Measurements from ENCODE around the gene HPS3. TPM values are rescaled to one million over a fixed set of nuclear protein-coding genes. Genes with fewer than 3 reads are reported as not detected.

Gene HPS3
- total RNA-seq, 4 donors from 2014 or later, result 23.0 to 27.9 (median 24.4) TPM

- no peak overlapping the region for H3K4me3 ChIP-seq (replicated peaks in 1 of 3)
- no peak for DNase-seq
- no peak for TF ChIP-seq POLR2A (IDR thresholded peaks at IDR 0.05)
- no peak for TF ChIP-seq CTCF (IDR thresholded peaks at IDR 0.05)
- peak overlapping the region in 2 of 3 donors; percentile 24 to 32 for H3K27ac ChIP-seq
- H3K4me1 ChIP-seq, result peaks cover 31 to 36% of the 10 kb centered on the region in 2 donors
- no peaks in the 10 kb centered on the region for H3K36me3 ChIP-seq
- 16 to 30% methylated on average over 3 of the region's 3 CpGs for WGBS, 2 donors
- intact Hi-C loops (cut with DNase I), result no loop called here
- H3K9me3 ChIP-seq, result no peaks in the 10 kb centered on the region
- no peaks in the 10 kb centered on the region for H3K27me3 ChIP-seq
Measured at GRCh38 chr3:149134575-149134974, 5.1 kb downstream of the HPS3 start.

GRCh38 chr3:149142682-149143081 is 13.2 kb downstream of the HPS3 start:
- WGBS, 2 donors, result 74 to 76% methylated on average over 4 of the region's 4 CpGs
- H3K36me3 ChIP-seq, result peaks cover 0 to 7% of the 10 kb centered on the region in 2 donors
- H3K27me3 ChIP-seq, result no peaks in the 10 kb centered on the region
- no peak overlapping the region for H3K4me3 ChIP-seq (replicated peaks in 1 of 3)
- H3K9me3 ChIP-seq, result no peaks in the 10 kb centered on the region
- H3K27ac ChIP-seq, result no peak overlapping the region
- intact Hi-C loops (cut with DNase I), result no loop called here
- no peak for DNase-seq
- TF ChIP-seq POLR2A (IDR thresholded peaks at IDR 0.05), result no peak
- TF ChIP-seq CTCF (IDR thresholded peaks at IDR 0.05), result no peak
- H3K4me1 ChIP-seq, result peaks cover 0 to 3% of the 10 kb centered on the region in 2 donors

- Histone ChIP-seq H3K4me1 (peaks cover 0 to 3% of the 10 kb centered on the region in 2 donors), H3K9me3 (no peaks in the 10 kb centered on the region), H3K4me3 (replicated peaks in 1 of 3) (no peak overlapping the region), H3K27me3 (no peaks in the 10 kb centered on the region), H3K27ac (no peak overlapping the region), H3K36me3 (peaks cover under 1 to 7% of the 10 kb centered on the region in 2 donors)
- intact Hi-C loops (cut with DNase I), result no loop called here
- no peak for TF ChIP-seq POLR2A (IDR thresholded peaks at IDR 0.05)
- no peak for TF ChIP-seq CTCF (IDR thresholded peaks at IDR 0.05)
- DNase-seq, result no peak
- WGBS, 2 donors, result 82 to 97% methylated on average over 2 of the region's 2 CpGs
Measured at GRCh38 chr3:149145356-149145755, 15.9 kb downstream of the HPS3 start.

- Histone ChIP-seq H3K9me3 (no peaks in the 10 kb centered on the region), H3K4me1 (peaks cover 0 to 3% of the 10 kb centered on the region in 2 donors), H3K4me3 (replicated peaks in 1 of 3) (no peak overlapping the region), H3K27me3 (no peaks in the 10 kb centered on the region), H3K36me3 (peaks cover 4 to 7% of the 10 kb centered on the region in 2 donors), H3K27ac (no peak overlapping the region)
- 89 to 95% methylated on average over 1 of the region's 1 CpG for WGBS, 2 donors
- no peak for TF ChIP-seq CTCF (IDR thresholded peaks at IDR 0.05)
- no peak for DNase-seq
- intact Hi-C loops (cut with DNase I), result no loop called here
Measured at GRCh38 chr3:149145974-149146373, 16.5 kb downstream of the HPS3 start.

- Histone ChIP-seq H3K4me1 (peaks cover 4 to 13% of the 10 kb centered on the region in 2 donors), H3K9me3 (no peaks in the 10 kb centered on the region), H3K27me3 (no peaks in the 10 kb centered on the region), H3K27ac (no peak overlapping the region), H3K36me3 (peaks cover 0 to 8% of the 10 kb centered on the region in 2 donors), H3K4me3 (replicated peaks in 1 of 3) (no peak overlapping the region)
- intact Hi-C loops (cut with DNase I), result no loop called here
- DNase-seq, result no peak
- 94 to 96% methylated on average over 6 of the region's 6 CpGs for WGBS, 2 donors
- TF ChIP-seq CTCF (IDR thresholded peaks at IDR 0.05), result no peak
- TF ChIP-seq POLR2A (IDR thresholded peaks at IDR 0.05), result no peak
Measured at GRCh38 chr3:149150436-149150835, 21.0 kb downstream of the HPS3 start.

All from thyroid gland (tissue), 4 donors.